CD4-positive, alpha-beta T cell treated with Interferon alpha-2 for 1 hour (primary cell): Measurements from ENCODE around the gene HECTD4.
"Not testable (repeated sequence)": the region's sequence is repeated elsewhere in the genome, so short reads cannot be mapped to it uniquely, and the experiment has no call there.

Experiments
- DNase-seq, 2 donors: peaks; one replicate each; pipeline ENCODE4 v3.0.0-alpha.2; 2020 to 2022

The HECTD4 gene

DNA sequence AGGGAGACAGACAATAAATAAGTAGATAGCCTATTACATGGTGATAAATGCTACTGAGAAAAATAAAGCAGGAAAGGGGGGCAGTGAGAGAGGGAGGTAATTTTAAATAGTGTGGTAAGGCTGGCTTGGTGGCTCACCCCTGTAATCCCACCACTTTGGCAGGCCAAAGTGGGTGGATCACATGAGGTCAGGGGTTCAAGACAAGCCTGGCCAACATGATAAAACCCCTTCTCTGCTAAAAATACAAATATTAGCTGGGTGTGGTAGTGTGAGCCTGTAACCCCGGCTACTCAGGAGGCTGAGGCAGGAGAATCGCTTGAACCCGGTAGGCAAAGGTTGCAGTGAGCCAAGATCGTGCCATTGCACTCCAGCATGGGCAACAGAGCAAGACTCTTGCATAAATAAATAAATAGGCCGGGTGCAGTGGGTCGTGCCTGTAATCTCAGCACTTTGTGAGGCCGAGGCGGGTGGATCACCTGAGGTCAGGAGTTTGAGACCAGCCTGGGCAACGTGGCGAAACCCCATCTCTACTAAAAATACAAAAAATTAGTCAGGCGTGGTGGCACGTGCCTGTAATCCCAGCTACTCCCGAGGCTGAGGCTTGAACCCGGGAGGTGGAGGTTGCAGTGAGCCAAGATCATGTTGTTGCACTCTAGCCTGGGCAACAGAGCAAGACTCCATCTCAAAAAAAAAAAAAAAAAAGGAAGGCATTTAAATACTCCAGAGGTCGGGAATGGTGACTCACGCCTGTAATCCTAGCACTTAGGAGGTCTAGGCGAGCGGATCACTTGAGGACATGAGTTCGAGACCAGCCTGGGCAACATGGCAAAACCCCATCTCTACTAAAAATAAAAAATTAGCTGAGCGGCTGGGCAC lies 271.2 kb downstream of the HECTD4 start:
- DNase-seq = not testable (repeated sequence)
